ENCODE results near the gene RCAN1. TPM values are rescaled to one million over a fixed set of nuclear protein-coding genes. Genes with fewer than 3 reads are reported as not detected.
A peak's percentile ranks its signal among the peaks of the same experiment; 100 is the strongest.

The RCAN1 gene
- total RNA-seq, 2 experiments from 2014 or later: 7.8 to 8.1 TPM

- POLR2A ChIA-PET: no interaction called here
- peaks cover 4% of the 10 kb centered on the region for H3K4me1 Mint-ChIP-seq (ENCODE audit: low read depth)
- no peak overlapping the region for H3K4me3 Mint-ChIP-seq
- no peak for DNase-seq
- H3K9me3 Mint-ChIP-seq (ENCODE audit: insufficient read depth): no peaks in the 10 kb centered on the region
- H3K27ac Mint-ChIP-seq: no peak overlapping the region
- CTCF ChIA-PET: interaction anchor here (0.8 to 1.7 kb wide), 2 partner anchors 11 to 17 kb away, joined by 3 to 8 read pairs; no protein-coding TSS in a partner anchor
- H3K27me3 Mint-ChIP-seq (ENCODE audit: low read depth): peaks cover 9% of the 10 kb centered on the region
- no peak for ATAC-seq
- no peaks in the 10 kb centered on the region for H3K36me3 Mint-ChIP-seq (ENCODE audit: low read depth)
Observed at GRCh38 chr21:34619841-34620665, 5.1 kb upstream of the RCAN1 start.

DNA sequence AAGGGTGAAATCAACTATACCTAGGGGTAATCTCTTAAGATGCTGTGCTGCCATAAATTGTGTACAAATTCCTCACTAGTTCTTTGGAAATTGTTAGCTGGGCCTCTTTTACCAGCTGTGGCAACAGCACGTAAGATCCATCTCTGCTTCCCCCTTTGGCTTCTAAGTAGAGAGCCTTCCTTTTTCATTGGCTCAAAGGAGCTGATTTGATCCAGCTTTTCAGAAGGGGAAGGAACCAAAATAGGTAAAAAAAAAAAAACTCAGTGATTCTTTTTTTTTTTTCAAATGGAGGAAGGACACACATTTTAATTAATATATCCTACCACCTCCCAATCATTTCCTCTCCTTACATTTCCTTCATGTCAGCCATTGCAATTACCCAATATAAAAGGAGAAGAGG is 4.0 kb upstream of the RCAN1 start:
- no peaks in the 10 kb centered on the region for H3K9me3 Mint-ChIP-seq (ENCODE audit: insufficient read depth)
- peaks cover 12% of the 10 kb centered on the region for H3K27me3 Mint-ChIP-seq (ENCODE audit: low read depth)
- ATAC-seq (no peak), DNase-seq (no peak)
- POLR2A ChIA-PET: no interaction called here
- H3K4me1 Mint-ChIP-seq (ENCODE audit: low read depth): peaks cover 6% of the 10 kb centered on the region
- H3K27ac Mint-ChIP-seq: no peak overlapping the region
- H3K36me3 Mint-ChIP-seq (ENCODE audit: low read depth): no peaks in the 10 kb centered on the region
- CTCF ChIA-PET: interaction anchor here (0.8 to 1.5 kb wide), 3 partner anchors 9 to 18 kb away, joined by 3 to 6 read pairs (median 5); no protein-coding TSS in a partner anchor
- no peak overlapping the region for H3K4me3 Mint-ChIP-seq

GRCh38 chr21:34617753-34618339 is 2.9 kb upstream of the RCAN1 start:
- no peak for ATAC-seq
- Mint-ChIP-seq H3K36me3 (ENCODE audit: low read depth) (no peaks in the 10 kb centered on the region), H3K27me3 (ENCODE audit: low read depth) (peaks cover 13% of the 10 kb centered on the region), H3K4me3 (no peak overlapping the region), H3K9me3 (ENCODE audit: insufficient read depth) (no peaks in the 10 kb centered on the region), H3K27ac (no peak overlapping the region), H3K4me1 (ENCODE audit: low read depth) (peaks cover 14% of the 10 kb centered on the region)
- DNase-seq: no peak
- POLR2A ChIA-PET: no interaction called here
- CTCF ChIA-PET: interaction anchor here (1.0 to 2.1 kb wide), 4 partner anchors 10 to 15 kb away, joined by 3 to 6 read pairs (median 5); no protein-coding TSS in a partner anchor

GRCh38 chr21:34615487-34615814 is 538 bp upstream of the RCAN1 start:
- H3K4me3 Mint-ChIP-seq: peak overlapping the region; percentile 84
- ChIA-PET POLR2A (no interaction called here), CTCF (interaction anchor here (0.8 to 2.1 kb wide), 6 partner anchors 12 to 691 kb away, joined by 3 to 5 read pairs (median 4); no protein-coding TSS in a partner anchor)
- no peaks in the 10 kb centered on the region for H3K9me3 Mint-ChIP-seq (ENCODE audit: insufficient read depth)
- no peaks in the 10 kb centered on the region for H3K36me3 Mint-ChIP-seq (ENCODE audit: low read depth)
- H3K27me3 Mint-ChIP-seq (ENCODE audit: low read depth): peaks cover 14% of the 10 kb centered on the region
- peaks cover 22% of the 10 kb centered on the region for H3K4me1 Mint-ChIP-seq (ENCODE audit: low read depth)
- DNase-seq (no peak), ATAC-seq (peak; percentile 9)
- peak overlapping the region; percentile 87 for H3K27ac Mint-ChIP-seq

DNA sequence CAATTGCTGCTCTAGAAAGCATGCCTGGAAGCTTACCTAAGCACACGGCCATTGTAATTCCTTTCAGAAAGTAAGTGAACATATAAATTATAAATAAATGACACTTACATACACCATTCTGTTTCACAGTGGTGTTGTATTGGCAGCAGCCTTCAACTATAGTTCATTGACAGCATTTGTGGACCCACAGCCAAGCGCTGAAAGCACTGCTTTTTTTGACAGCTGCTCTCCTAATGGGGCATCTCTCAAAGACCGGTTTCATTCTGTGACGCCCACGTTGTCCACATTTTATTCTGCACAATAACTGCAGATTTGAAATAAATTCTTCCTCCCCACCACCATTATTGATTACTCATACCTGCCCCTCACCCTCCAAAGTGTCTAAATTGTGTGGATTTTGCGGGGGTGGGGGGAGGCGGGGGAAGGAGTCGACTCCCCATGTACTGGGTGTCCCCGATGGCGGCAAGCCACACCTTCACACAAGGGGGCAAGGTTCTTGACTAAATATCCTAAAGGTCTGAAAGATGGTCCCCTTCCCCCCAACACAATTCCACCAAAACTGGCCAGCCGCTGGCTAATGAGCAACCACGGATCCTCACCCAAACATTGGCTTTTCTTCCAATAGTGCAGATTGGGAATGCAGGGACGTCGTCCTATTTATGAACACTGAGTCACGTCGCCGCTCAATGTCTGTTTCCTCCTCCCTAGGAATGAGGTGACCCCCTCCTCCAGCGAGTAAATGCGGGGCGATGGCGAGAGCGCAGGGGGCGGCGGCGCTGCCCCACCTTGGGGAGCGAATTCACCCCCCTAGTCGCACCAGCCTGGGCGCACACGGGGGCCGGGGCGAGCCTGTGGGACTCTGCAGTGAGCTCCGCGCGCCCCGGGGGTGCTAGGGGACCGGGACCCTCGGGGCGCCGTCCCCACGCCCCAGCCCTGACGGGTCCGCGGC is 960 bp downstream of the RCAN1 start:
- H3K4me3 Mint-ChIP-seq: peak overlapping the region; percentile 74
- ATAC-seq: no peak
- H3K36me3 Mint-ChIP-seq (ENCODE audit: low read depth): no peaks in the 10 kb centered on the region
- POLR2A ChIA-PET: no interaction called here
- H3K4me1 Mint-ChIP-seq (ENCODE audit: low read depth): peaks cover 22% of the 10 kb centered on the region
- DNase-seq: no peak
- CTCF ChIA-PET: interaction anchor here (1.4 to 4.8 kb wide), 2 partner anchors 11 to 18 kb away, joined by 5 to 25 read pairs; no protein-coding TSS in a partner anchor
- H3K27me3 Mint-ChIP-seq (ENCODE audit: low read depth): peaks cover 14% of the 10 kb centered on the region
- no peaks in the 10 kb centered on the region for H3K9me3 Mint-ChIP-seq (ENCODE audit: insufficient read depth)
- peak overlapping the region; percentile 64 for H3K27ac Mint-ChIP-seq

DNA sequence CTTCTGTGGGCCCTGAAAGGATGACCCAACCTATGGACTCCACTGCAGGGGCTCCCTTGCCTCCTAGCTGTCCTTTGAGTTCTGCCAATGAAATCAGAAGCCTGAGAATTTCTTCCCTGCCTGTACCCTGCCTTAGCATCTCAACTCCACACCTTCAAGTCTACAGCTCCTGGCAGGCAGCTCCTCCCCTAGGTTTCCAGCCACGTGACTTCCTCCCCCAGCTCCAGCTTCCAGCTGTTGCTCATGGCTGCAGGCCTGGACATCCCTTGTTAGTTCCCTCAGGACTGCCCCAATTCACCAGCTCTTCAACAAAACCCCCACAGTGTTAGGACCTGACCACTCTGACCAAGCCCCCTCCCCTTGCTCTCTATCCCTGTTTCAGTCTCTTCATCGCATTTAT is 2.4 kb downstream of the RCAN1 start:
- H3K9me3 Mint-ChIP-seq (ENCODE audit: insufficient read depth): no peaks in the 10 kb centered on the region
- no peaks in the 10 kb centered on the region for H3K36me3 Mint-ChIP-seq (ENCODE audit: low read depth)
- DNase-seq: no peak
- ChIA-PET CTCF (interaction anchor here (0.8 to 4.8 kb wide), 6 partner anchors 9 to 245 kb away, joined by 3 to 25 read pairs (median 4); no protein-coding TSS in a partner anchor), POLR2A (interaction anchor here (1.0 kb wide), 1 partner anchor 17 kb away, joined by 3 read pairs; no protein-coding TSS in a partner anchor)
- peaks cover 14% of the 10 kb centered on the region for H3K27me3 Mint-ChIP-seq (ENCODE audit: low read depth)
- no peak for ATAC-seq
- no peak overlapping the region for H3K4me3 Mint-ChIP-seq
- peaks cover 22% of the 10 kb centered on the region for H3K4me1 Mint-ChIP-seq (ENCODE audit: low read depth)
- no peak overlapping the region for H3K27ac Mint-ChIP-seq

GRCh38 chr21:34612056-34612455 is 2.9 kb downstream of the RCAN1 start:
- Mint-ChIP-seq H3K4me3 (no peak overlapping the region), H3K4me1 (ENCODE audit: low read depth) (peaks cover 22% of the 10 kb centered on the region), H3K27me3 (ENCODE audit: low read depth) (peaks cover 14% of the 10 kb centered on the region), H3K36me3 (ENCODE audit: low read depth) (no peaks in the 10 kb centered on the region), H3K9me3 (ENCODE audit: insufficient read depth) (no peaks in the 10 kb centered on the region), H3K27ac (no peak overlapping the region)
- ChIA-PET CTCF (interaction anchor here (0.9 to 4.8 kb wide), 4 partner anchors 9 to 101 kb away, joined by 3 to 25 read pairs (median 6); no protein-coding TSS in a partner anchor), POLR2A (no interaction called here)
- DNase-seq (no peak), ATAC-seq (no peak)

- no peaks in the 10 kb centered on the region for H3K9me3 Mint-ChIP-seq (ENCODE audit: insufficient read depth)
- H3K4me3 Mint-ChIP-seq: no peak overlapping the region
- ATAC-seq: no peak
- ChIA-PET CTCF (interaction anchor here (0.9 to 4.8 kb wide), 3 partner anchors 8 to 101 kb away, joined by 3 to 25 read pairs (median 10); no protein-coding TSS in a partner anchor), POLR2A (no interaction called here)
- no peak for DNase-seq
- no peaks in the 10 kb centered on the region for H3K36me3 Mint-ChIP-seq (ENCODE audit: low read depth)
- H3K27ac Mint-ChIP-seq: no peak overlapping the region
- H3K4me1 Mint-ChIP-seq (ENCODE audit: low read depth): peaks cover 22% of the 10 kb centered on the region
- peaks cover 14% of the 10 kb centered on the region for H3K27me3 Mint-ChIP-seq (ENCODE audit: low read depth)
Observed at GRCh38 chr21:34611528-34611927, 3.4 kb downstream of the RCAN1 start.

GRCh38 chr21:34609933-34610549 is 4.9 kb downstream of the RCAN1 start:
- H3K4me3 Mint-ChIP-seq: no peak overlapping the region
- peaks cover 18% of the 10 kb centered on the region for H3K4me1 Mint-ChIP-seq (ENCODE audit: low read depth)
- H3K27ac Mint-ChIP-seq: no peak overlapping the region
- H3K9me3 Mint-ChIP-seq (ENCODE audit: insufficient read depth): no peaks in the 10 kb centered on the region
- ChIA-PET POLR2A (no interaction called here), CTCF (interaction anchor here (1.3 to 3.1 kb wide), 2 partner anchors 12 to 99 kb away, joined by 3 to 10 read pairs; no protein-coding TSS in a partner anchor)
- no peaks in the 10 kb centered on the region for H3K36me3 Mint-ChIP-seq (ENCODE audit: low read depth)
- H3K27me3 Mint-ChIP-seq (ENCODE audit: low read depth): peaks cover 14% of the 10 kb centered on the region
- DNase-seq (no peak), ATAC-seq (no peak)

- no peak for ATAC-seq
- Mint-ChIP-seq H3K27me3 (ENCODE audit: low read depth) (peaks cover 14% of the 10 kb centered on the region), H3K4me1 (ENCODE audit: low read depth) (peaks cover 18% of the 10 kb centered on the region), H3K9me3 (ENCODE audit: insufficient read depth) (no peaks in the 10 kb centered on the region), H3K36me3 (ENCODE audit: low read depth) (no peaks in the 10 kb centered on the region), H3K27ac (no peak overlapping the region), H3K4me3 (no peak overlapping the region)
- DNase-seq: peak; percentile 11
- ChIA-PET POLR2A (no interaction called here), CTCF (interaction anchor here (1.3 kb wide), 1 partner anchor 13 kb away, joined by 3 read pairs; no protein-coding TSS in a partner anchor)
Observed at GRCh38 chr21:34609244-34609932, 5.5 kb downstream of the RCAN1 start.
